ENCODE measurements around the gene FAM120A.

DNA sequence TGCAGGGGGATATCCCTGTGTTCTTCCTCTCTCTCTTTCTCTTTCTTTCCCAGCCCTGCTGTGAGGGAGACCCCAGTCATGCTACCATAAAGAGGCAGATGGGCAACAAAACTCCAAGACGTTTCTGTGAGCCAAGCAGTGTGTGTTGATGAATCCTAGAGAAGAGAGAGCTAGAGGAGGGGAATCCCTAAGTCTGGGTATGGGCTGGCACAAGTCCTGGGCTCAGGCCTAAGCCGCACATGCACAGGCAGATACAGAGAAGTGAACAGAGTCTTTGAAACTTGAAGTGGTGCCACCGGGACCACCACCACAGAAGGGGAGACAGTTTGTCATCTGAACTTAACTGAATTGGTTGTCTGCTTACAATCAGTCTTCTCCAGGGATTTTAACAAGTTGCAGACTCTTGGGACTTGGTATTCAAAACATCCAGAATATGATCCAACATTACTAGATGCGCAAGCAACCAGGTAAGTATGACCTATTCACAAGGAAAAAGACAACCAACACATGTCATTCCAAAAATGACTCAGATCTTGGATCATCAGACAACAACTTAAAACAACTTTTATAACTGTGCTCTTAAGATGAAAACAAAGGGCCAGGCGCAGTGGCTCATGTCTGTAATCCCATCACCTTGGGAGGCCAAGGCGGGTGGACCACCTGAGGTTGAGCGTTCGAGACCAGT is 10.4 kb upstream of the FAM120A start:
- TF ChIP-seq EP300 (IDR thresholded peaks at IDR 0.05) = no peak
- TF ChIP-seq, protein P1, sequence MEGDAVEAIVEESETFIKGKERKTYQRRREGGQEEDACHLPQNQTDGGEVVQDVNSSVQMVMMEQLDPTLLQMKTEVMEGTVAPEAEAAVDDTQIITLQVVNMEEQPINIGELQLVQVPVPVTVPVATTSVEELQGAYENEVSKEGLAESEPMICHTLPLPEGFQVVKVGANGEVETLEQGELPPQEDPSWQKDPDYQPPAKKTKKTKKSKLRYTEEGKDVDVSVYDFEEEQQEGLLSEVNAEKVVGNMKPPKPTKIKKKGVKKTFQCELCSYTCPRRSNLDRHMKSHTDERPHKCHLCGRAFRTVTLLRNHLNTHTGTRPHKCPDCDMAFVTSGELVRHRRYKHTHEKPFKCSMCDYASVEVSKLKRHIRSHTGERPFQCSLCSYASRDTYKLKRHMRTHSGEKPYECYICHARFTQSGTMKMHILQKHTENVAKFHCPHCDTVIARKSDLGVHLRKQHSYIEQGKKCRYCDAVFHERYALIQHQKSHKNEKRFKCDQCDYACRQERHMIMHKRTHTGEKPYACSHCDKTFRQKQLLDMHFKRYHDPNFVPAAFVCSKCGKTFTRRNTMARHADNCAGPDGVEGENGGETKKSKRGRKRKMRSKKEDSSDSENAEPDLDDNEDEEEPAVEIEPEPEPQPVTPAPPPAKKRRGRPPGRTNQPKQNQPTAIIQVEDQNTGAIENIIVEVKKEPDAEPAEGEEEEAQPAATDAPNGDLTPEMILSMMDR (IDR thresholded peaks at IDR 0.05) = no peak
